HS-5 (cell line): ENCODE results near the gene MYPOP.
"Not testable (repeated sequence)": the region's sequence is repeated elsewhere in the genome, so short reads cannot be mapped to it uniquely, and the experiment has no call there.

Experiments used
- DNase-seq: peaks from one replicate; pipeline ENCODE4 v3.0.0-alpha.2; 2012; ENCODE audit warnings: low read depth

The MYPOP gene

GRCh38 chr19:45883881-45884681 is 18.3 kb downstream of the MYPOP start:
- no peak for DNase-seq

- no peak for DNase-seq
These were observed 18.9 kb downstream of the MYPOP start for GRCh38 chr19:45883586-45883880.

- no peak for DNase-seq
These were observed 19.5 kb downstream of the MYPOP start for GRCh38 chr19:45882652-45883585.

- no peak for DNase-seq
These were observed 20.4 kb downstream of the MYPOP start for GRCh38 chr19:45881909-45882528.

GRCh38 chr19:45881082-45881908 is 21.1 kb downstream of the MYPOP start:
- DNase-seq = no peak

- DNase-seq = no peak
These were observed 22.4 kb downstream of the MYPOP start for GRCh38 chr19:45879971-45880370.

GRCh38 chr19:45879055-45879454 is 23.4 kb downstream of the MYPOP start:
- no peak for DNase-seq

- no peak for DNase-seq
These were observed 24.2 kb downstream of the MYPOP start for GRCh38 chr19:45878043-45878794.

GRCh38 chr19:45876411-45877197 is 25.8 kb downstream of the MYPOP start:
- DNase-seq = no peak

GRCh38 chr19:45876161-45876410 is 26.3 kb downstream of the MYPOP start:
- no peak for DNase-seq

GRCh38 chr19:45874620-45874966 is 27.8 kb downstream of the MYPOP start:
- no peak for DNase-seq

- no peak for DNase-seq
These were observed 29.1 kb downstream of the MYPOP start for GRCh38 chr19:45873219-45873772.

- no peak for DNase-seq
These were observed 30.1 kb downstream of the MYPOP start for GRCh38 chr19:45872095-45872919.

GRCh38 chr19:45870798-45871197 is 31.6 kb downstream of the MYPOP start:
- no peak for DNase-seq

GRCh38 chr19:45867241-45867640 is 35.2 kb downstream of the MYPOP start:
- DNase-seq = not testable (repeated sequence)

GRCh38 chr19:45866400-45867176 is 35.8 kb downstream of the MYPOP start:
- no peak for DNase-seq

- DNase-seq = no peak
These were observed 37.0 kb downstream of the MYPOP start for GRCh38 chr19:45865269-45865948.

GRCh38 chr19:45864629-45865082 is 37.8 kb downstream of the MYPOP start:
- DNase-seq = no peak
